PC-3 (cell line): Measurements from ENCODE around the gene TC2N.

Experiments
- CTCF ChIP-seq: fragments of 300-600 bp; sonication (generic); conservative IDR thresholded peaks from 2 replicates; pipeline ENCODE4 v1.5.1; 2017; ENCODE audit warnings: antibody characterized with exemption, low read depth, mild to moderate bottlenecking, low read length
- EZH2 ChIP-seq: fragments of 300-600 bp; sonication (generic); IDR thresholded peaks from one replicate; pipeline ENCODE4 v1.6.1; 2017; ENCODE audit warnings: antibody characterized with exemption, mild to moderate bottlenecking, low read length; ENCODE audit not compliant: unreplicated experiment
- EZH2phosphoT487 ChIP-seq: fragments of 300-600 bp; sonication (generic); IDR thresholded peaks from 2 replicates; pipeline ENCODE4 v1.6.1; 2018; ENCODE audit warnings: mild to moderate bottlenecking, antibody characterized with exemption, low read length, borderline replicate concordance

GRCh38 chr14:91889477-91890211, 22.3 kb upstream of the TC2N start:
- TF ChIP-seq CTCF, result no peak
- TF ChIP-seq EZH2, result no peak
- no peak for TF ChIP-seq EZH2phosphoT487
